GM12878 (cell line): Measurements from ENCODE around the gene VAMP3. TPM values are rescaled to one million over a fixed set of nuclear protein-coding genes. Genes with fewer than 3 reads are reported as not detected.

Experiments
- ATAC-seq: fragments of 200-7000 bp; cut with Tn5 transposase; 3 replicates; pipeline ENCODE4 v1.9.1; 2020; ENCODE audit warnings: mild to moderate bottlenecking, moderate library complexity
- BruUV-seq: library from RNA; stranded (reverse); fragments of 400-500 nt; replicated peaks from 2 replicates; lab custom pipeline; 2021; lab: Mats Ljungman, UMichigan
- CTCF ChIA-PET: fragments of 300-600 bp; sonication (Branson Sonifier 250); formaldehyde crosslinking; extraction: SDS; loops from one replicate; lab custom pipeline; 2021; ENCODE audit warnings: inconsistent platforms; lab: Yijun Ruan, JAX
- POLR2A ChIA-PET: fragments of 350-600 bp; formaldehyde crosslinking; extraction: SDS; loops from one replicate; lab custom pipeline; 2021; ENCODE audit warnings: inconsistent platforms; lab: Charles Lee
- RAD21 ChIA-PET: fragments of 300-600 bp; sonication (Branson Sonifier 250); formaldehyde crosslinking; loops from one replicate; lab custom pipeline; 2023; ENCODE audit warnings: antibody characterized with exemption; ENCODE audit not compliant: unreplicated experiment; lab: Charles Lee
- SMC1A ChIA-PET: fragments of 300-600 bp; sonication (Branson Sonifier 250); formaldehyde crosslinking; loops from one replicate; lab custom pipeline; 2023; ENCODE audit not compliant: unreplicated experiment, uncharacterized antibody; lab: Charles Lee
- DNase-seq: peaks from one replicate; pipeline ENCODE4 v3.0.0-alpha.2; 2011; ENCODE audit warnings: low read depth, low spot score
- FAIRE-seq: peaks from 3 replicates; lab custom pipeline; 2011; peaks lifted over from hg19 to GRCh38; lab: Jason Lieb, UNC
- H2AFZ ChIP-seq: 2 replicates; pipeline ENCODE4 v1.6.0; 2011; ENCODE audit warnings: low read depth, low read length, control low read depth; ENCODE audit not compliant: control insufficient read depth
- H3K27ac ChIP-seq: 2 replicates; pipeline ENCODE4 v1.5.1; 2011; ENCODE audit warnings: control low read depth; ENCODE audit not compliant: control insufficient read depth, insufficient read depth
- H3K27me3 ChIP-seq, 2 experiments: replicated peaks in 1 of 2; 2 replicates each; pipeline versions ENCODE4 v1.6.0 to v1.6.1; 2011; ENCODE audit warnings: low read length in 1 of 2; ENCODE audit not compliant: control insufficient read depth in 2 of 2, insufficient read depth in 2 of 2
- H3K36me3 ChIP-seq, 2 experiments: 2 replicates each; pipeline ENCODE4 v1.5.1; 2011; ENCODE audit warnings: low read length in 1 of 2; ENCODE audit not compliant: control insufficient read depth in 2 of 2, insufficient read depth in 2 of 2
- H3K4me1 ChIP-seq: 2 replicates; pipeline ENCODE4 v1.6.1; 2011; ENCODE audit warnings: mild to moderate bottlenecking, low read length, moderate library complexity, mixed read lengths; ENCODE audit not compliant: control insufficient read depth, insufficient read depth
- H3K4me2 ChIP-seq: 2 replicates; pipeline ENCODE4 v1.6.0; 2011; ENCODE audit warnings: control low read depth; ENCODE audit not compliant: control insufficient read depth, insufficient read depth
- H3K4me3 ChIP-seq: fragments of 200-600 bp; sonication (generic); 2 replicates; pipeline ENCODE4 v1.5.1; 2016
- H3K79me2 ChIP-seq: 2 replicates; pipeline ENCODE4 v1.6.0; 2011; ENCODE audit warnings: low read length; ENCODE audit not compliant: control insufficient read depth, insufficient read depth
- H3K9ac ChIP-seq: 2 replicates; pipeline ENCODE4 v1.8.0; 2011; ENCODE audit warnings: low read length, control low read depth, mixed read lengths; ENCODE audit not compliant: control insufficient read depth, insufficient read depth
- H3K9me3 ChIP-seq: replicated peaks from 3 replicates; pipeline ENCODE4 v1.5.1; 2011; ENCODE audit warnings: mild to moderate bottlenecking, low read length; ENCODE audit not compliant: control insufficient read depth, insufficient read depth
- H4K20me1 ChIP-seq: 2 replicates; pipeline ENCODE4 v1.6.0; 2011; ENCODE audit not compliant: control insufficient read depth, insufficient read depth
- HDGF ChIP-seq: fragments of 450-650 bp; IDR thresholded peaks from 2 replicates; pipeline ENCODE4 v1.6.1; 2016; ENCODE audit warnings: antibody characterized with exemption
- POU2F2 ChIP-seq: IDR thresholded peaks from 3 replicates; pipeline ENCODE4 v1.6.1; 2011; ENCODE audit warnings: low read depth, mild to moderate bottlenecking, low read length, borderline replicate concordance
- RELA ChIP-seq: fragments of 450-650 bp; IDR thresholded peaks from 2 replicates; pipeline ENCODE4 v1.8.0; 2014; ENCODE audit warnings: borderline replicate concordance; ENCODE audit not compliant: partially characterized antibody
- SPI1 ChIP-seq: IDR thresholded peaks from 2 replicates; pipeline ENCODE4 v1.6.1; 2011; ENCODE audit warnings: low read depth, mild to moderate bottlenecking, low read length, moderate library complexity, borderline replicate concordance; ENCODE audit not compliant: insufficient read depth
- WGBS: methylation state at CpG from one replicate; pipeline ENCODE4 v1.1.6; 2016; ENCODE audit warnings: low lambda C conversion rate; ENCODE audit not compliant: insufficient replicate concordance, insufficient coverage; ENCODE audit errors: missing lambda C conversion rate; 5-methylcytosine and 5-hydroxymethylcytosine counted together
- in situ Hi-C: fragments of 300-500 bp; cut with MboI; formaldehyde crosslinking; loops from 9 replicates; pipeline ENCODE4 v1.14.3; 2018; ENCODE audit warnings: mixed read lengths
- intact Hi-C: fragments of 100-400 bp; cut with micrococcal nuclease; formaldehyde crosslinking; loops from one replicate; pipeline ENCODE4 v1.14.2; 2022; ENCODE audit not compliant: unreplicated experiment
- polyA plus RNA-seq, 11 experiments: library from polyadenylated mRNA; depleted of rRNA in 4 of 11; unstranded in 6 of 11; stranded (reverse) in 5 of 11; fragments of >200 nt; fragmentation: Nextera tagmentation in 4 of 11; fragmentation: Illumina TruSeq in 1 of 11; extraction: Ambion mirVana in 4 of 11; extraction: Trizol in 1 of 11; gene quantifications; 1 replicate in 1 of 11; 2 replicates in 10 of 11; pipeline versions ENCODE4 v1.2.1 to v1.2.3, GENCODE V29; 2011 to 2016; ENCODE audit warnings: inconsistent platforms in 2 of 11, missing spikeins in 2 of 11, low read depth in 1 of 11
- total RNA-seq, 4 experiments: library from RNA; depleted of rRNA in 3 of 4; stranded (reverse); fragments of >200 nt in 3 of 4; fragmentation: Illumina TruSeq in 1 of 4; extraction: Trizol in 1 of 4; gene quantifications; 2 replicates each; pipeline versions ENCODE4 v1.2.1 to v1.2.3, GENCODE V29; 2013 to 2021
- TF ChIP-seq, protein P1 (sequence below): IDR thresholded peaks from 2 replicates; pipeline ENCODE4 v1.6.1; 2012; ENCODE audit warnings: improper control_type of control experiment, low read depth, low read length; ENCODE audit not compliant: insufficient replicate concordance

Gene VAMP3
- total and polyA plus RNA-seq, 10 of the 15 experiments (the other 5 are each of a cell fraction or from before 2014, with no cell fraction given), result 4.8 to 24.9 (median 9.7) TPM

DNA sequence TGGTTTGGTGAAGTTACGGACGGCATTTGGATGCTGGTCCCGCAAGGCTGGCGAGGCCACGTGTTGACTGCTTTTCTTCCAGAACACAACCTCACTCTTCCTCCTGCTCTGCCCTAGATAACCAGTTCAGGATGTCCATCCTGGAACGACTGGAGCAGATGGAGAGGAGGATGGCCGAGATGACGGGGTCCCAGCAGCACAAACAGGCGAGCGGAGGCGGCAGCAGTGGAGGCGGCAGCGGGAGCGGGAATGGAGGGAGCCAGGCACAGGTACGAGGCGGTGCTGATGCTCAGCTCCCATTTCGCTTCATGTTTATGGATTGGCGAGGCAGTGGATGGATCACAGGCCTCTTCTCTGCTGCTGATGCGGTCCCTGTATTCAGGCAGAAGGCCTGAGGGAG, 38.8 kb upstream of the VAMP3 start:
- ChIA-PET POLR2A (no interaction called here), RAD21 (no interaction called here), SMC1A (no interaction called here), CTCF (no interaction called here)
- Histone ChIP-seq H3K79me2 (no peaks in the 10 kb centered on the region), H3K27me3 (no peaks in the 10 kb centered on the region; a peak in 3 of 4 replicates), H2AFZ (no peak overlapping the region), H3K4me2 (no peak overlapping the region), H4K20me1 (no peaks in the 10 kb centered on the region), H3K4me1 (no peaks in the 10 kb centered on the region), H3K9ac (no peak overlapping the region), H3K27ac (no peak overlapping the region), H3K4me3 (no peak overlapping the region), H3K9me3 (no peaks in the 10 kb centered on the region; the same call in 2 of the 3 replicates), H3K36me3 (no peaks in the 10 kb centered on the region)
- intact Hi-C loops, result no loop called here
- FAIRE-seq, result no peak
- ATAC-seq, result no peak
- WGBS, result 56% methylated on average over 17 of the region's 19 CpGs
- in situ Hi-C loops, result no loop called here
- no peak for DNase-seq
- TF ChIP-seq HDGF (no peak), POU2F2 (no peak), RELA (no peak)
- no TSS peak for BruUV-seq

DNA sequence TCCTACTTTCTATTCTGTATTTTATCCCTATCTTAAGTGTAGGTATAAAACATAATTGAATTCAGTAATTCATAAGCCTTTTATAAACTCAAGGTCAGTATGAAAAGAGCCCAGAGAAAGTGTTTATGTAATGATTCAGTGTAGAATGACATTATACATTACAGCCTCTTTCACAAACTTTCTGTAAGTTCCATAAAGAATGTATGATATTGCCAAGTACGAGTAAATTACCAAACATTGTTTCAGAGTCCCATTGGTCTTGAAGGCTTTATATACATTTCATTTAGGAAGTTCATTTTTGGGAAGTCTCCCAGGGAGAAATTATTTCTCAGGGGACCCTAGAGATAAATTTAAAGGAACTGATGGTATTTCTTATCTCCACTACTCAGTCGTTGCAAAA, 37.8 kb upstream of the VAMP3 start:
- H3K4me2 ChIP-seq, result no peak overlapping the region
- no TSS peak for BruUV-seq
- POLR2A ChIA-PET, result no interaction called here
- H2AFZ ChIP-seq, result no peak overlapping the region
- no peak for DNase-seq
- H3K36me3 ChIP-seq, result no peaks in the 10 kb centered on the region
- H3K27me3 ChIP-seq, result no peaks in the 10 kb centered on the region; a peak in 2 of 4 replicates
- FAIRE-seq, result no peak
- CTCF ChIA-PET, result no interaction called here
- H3K27ac ChIP-seq, result no peak overlapping the region
- in situ Hi-C loops (no loop called here), intact Hi-C loops (no loop called here)
- H3K4me3 ChIP-seq, result no peak overlapping the region
- H3K4me1 ChIP-seq, result no peaks in the 10 kb centered on the region
- no peak for ATAC-seq
- no peak overlapping the region for H3K9ac ChIP-seq
- 24% methylated on average over 2 of the region's 2 CpGs for WGBS
- TF ChIP-seq, protein P1, sequence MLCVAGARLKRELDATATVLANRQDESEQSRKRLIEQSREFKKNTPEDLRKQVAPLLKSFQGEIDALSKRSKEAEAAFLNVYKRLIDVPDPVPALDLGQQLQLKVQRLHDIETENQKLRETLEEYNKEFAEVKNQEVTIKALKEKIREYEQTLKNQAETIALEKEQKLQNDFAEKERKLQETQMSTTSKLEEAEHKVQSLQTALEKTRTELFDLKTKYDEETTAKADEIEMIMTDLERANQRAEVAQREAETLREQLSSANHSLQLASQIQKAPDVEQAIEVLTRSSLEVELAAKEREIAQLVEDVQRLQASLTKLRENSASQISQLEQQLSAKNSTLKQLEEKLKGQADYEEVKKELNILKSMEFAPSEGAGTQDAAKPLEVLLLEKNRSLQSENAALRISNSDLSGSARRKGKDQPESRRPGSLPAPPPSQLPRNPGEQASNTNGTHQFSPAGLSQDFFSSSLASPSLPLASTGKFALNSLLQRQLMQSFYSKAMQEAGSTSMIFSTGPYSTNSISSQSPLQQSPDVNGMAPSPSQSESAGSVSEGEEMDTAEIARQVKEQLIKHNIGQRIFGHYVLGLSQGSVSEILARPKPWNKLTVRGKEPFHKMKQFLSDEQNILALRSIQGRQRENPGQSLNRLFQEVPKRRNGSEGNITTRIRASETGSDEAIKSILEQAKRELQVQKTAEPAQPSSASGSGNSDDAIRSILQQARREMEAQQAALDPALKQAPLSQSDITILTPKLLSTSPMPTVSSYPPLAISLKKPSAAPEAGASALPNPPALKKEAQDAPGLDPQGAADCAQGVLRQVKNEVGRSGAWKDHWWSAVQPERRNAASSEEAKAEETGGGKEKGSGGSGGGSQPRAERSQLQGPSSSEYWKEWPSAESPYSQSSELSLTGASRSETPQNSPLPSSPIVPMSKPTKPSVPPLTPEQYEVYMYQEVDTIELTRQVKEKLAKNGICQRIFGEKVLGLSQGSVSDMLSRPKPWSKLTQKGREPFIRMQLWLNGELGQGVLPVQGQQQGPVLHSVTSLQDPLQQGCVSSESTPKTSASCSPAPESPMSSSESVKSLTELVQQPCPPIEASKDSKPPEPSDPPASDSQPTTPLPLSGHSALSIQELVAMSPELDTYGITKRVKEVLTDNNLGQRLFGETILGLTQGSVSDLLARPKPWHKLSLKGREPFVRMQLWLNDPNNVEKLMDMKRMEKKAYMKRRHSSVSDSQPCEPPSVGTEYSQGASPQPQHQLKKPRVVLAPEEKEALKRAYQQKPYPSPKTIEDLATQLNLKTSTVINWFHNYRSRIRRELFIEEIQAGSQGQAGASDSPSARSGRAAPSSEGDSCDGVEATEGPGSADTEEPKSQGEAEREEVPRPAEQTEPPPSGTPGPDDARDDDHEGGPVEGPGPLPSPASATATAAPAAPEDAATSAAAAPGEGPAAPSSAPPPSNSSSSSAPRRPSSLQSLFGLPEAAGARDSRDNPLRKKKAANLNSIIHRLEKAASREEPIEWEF, result no peak
- TF ChIP-seq SPI1, result no peak
- TF ChIP-seq, all 136 proteins: peak for 0
- Histone ChIP-seq H3K9me3 (no peaks in the 10 kb centered on the region; the same call in 2 of the 3 replicates), H3K79me2 (no peaks in the 10 kb centered on the region), H4K20me1 (no peaks in the 10 kb centered on the region)
- ChIA-PET RAD21 (no interaction called here), SMC1A (no interaction called here)
